ENCODE results near the gene ECT2L.

The ECT2L gene

GRCh38 chr6:138849791-138850190 lies 53.9 kb downstream of the ECT2L start:
- no peak for DNase-seq (ENCODE audit: low read depth)
- H3K4me3 ChIP-seq (ENCODE audit: low read depth, low read length), result no peak overlapping the region

GRCh38 chr6:138856654-138857053 lies 60.8 kb downstream of the ECT2L start:
- DNase-seq (ENCODE audit: low read depth), result no peak
- H3K4me3 ChIP-seq (ENCODE audit: low read depth, low read length), result no peak overlapping the region

- no peak for DNase-seq (ENCODE audit: low read depth)
- H3K4me3 ChIP-seq (ENCODE audit: low read depth, low read length), result no peak overlapping the region
Measured at GRCh38 chr6:138857775-138858174, 61.9 kb downstream of the ECT2L start.

GRCh38 chr6:138862456-138862855 lies 66.6 kb downstream of the ECT2L start:
- no peak overlapping the region for H3K4me3 ChIP-seq (ENCODE audit: low read depth, low read length)
- DNase-seq (ENCODE audit: low read depth), result no peak

GRCh38 chr6:138863321-138863720 lies 67.4 kb downstream of the ECT2L start:
- DNase-seq (ENCODE audit: low read depth), result no peak
- H3K4me3 ChIP-seq (ENCODE audit: low read depth, low read length), result no peak overlapping the region

- no peak overlapping the region for H3K4me3 ChIP-seq (ENCODE audit: low read depth, low read length)
- DNase-seq (ENCODE audit: low read depth), result no peak
Measured at GRCh38 chr6:138864343-138864890, 68.5 kb downstream of the ECT2L start.

- no peak overlapping the region for H3K4me3 ChIP-seq (ENCODE audit: low read depth, low read length)
- no peak for DNase-seq (ENCODE audit: low read depth)
Measured at GRCh38 chr6:138865480-138866109, 69.7 kb downstream of the ECT2L start.

- DNase-seq (ENCODE audit: low read depth), result no peak
- no peak overlapping the region for H3K4me3 ChIP-seq (ENCODE audit: low read depth, low read length)
Measured at GRCh38 chr6:138868181-138868580, 72.3 kb downstream of the ECT2L start.

- no peak overlapping the region for H3K4me3 ChIP-seq (ENCODE audit: low read depth, low read length)
- peak; percentile 16 for DNase-seq (ENCODE audit: low read depth)
Measured at GRCh38 chr6:138869398-138869797, 73.5 kb downstream of the ECT2L start.

- no peak overlapping the region for H3K4me3 ChIP-seq (ENCODE audit: low read depth, low read length)
- no peak for DNase-seq (ENCODE audit: low read depth)
Measured at GRCh38 chr6:138873191-138873590, 77.3 kb downstream of the ECT2L start.

GRCh38 chr6:138882369-138883017 lies 86.6 kb downstream of the ECT2L start:
- no peak overlapping the region for H3K4me3 ChIP-seq (ENCODE audit: low read depth, low read length)
- DNase-seq (ENCODE audit: low read depth), result no peak

- no peak for DNase-seq (ENCODE audit: low read depth)
- no peak overlapping the region for H3K4me3 ChIP-seq (ENCODE audit: low read depth, low read length)
Measured at GRCh38 chr6:138885156-138885819, 89.4 kb downstream of the ECT2L start.

- H3K4me3 ChIP-seq (ENCODE audit: low read depth, low read length), result no peak overlapping the region
- DNase-seq (ENCODE audit: low read depth), result no peak
Measured at GRCh38 chr6:138891255-138891986, 95.5 kb downstream of the ECT2L start.

GRCh38 chr6:138896104-138896756 lies 100.3 kb downstream of the ECT2L start:
- H3K4me3 ChIP-seq (ENCODE audit: low read depth, low read length), result no peak overlapping the region
- DNase-seq (ENCODE audit: low read depth), result no peak

- no peak overlapping the region for H3K4me3 ChIP-seq (ENCODE audit: low read depth, low read length)
- DNase-seq (ENCODE audit: low read depth), result no peak
Measured at GRCh38 chr6:138897031-138897430, 101.1 kb downstream of the ECT2L start.

- H3K4me3 ChIP-seq (ENCODE audit: low read depth, low read length), result no peak overlapping the region
- no peak for DNase-seq (ENCODE audit: low read depth)
Measured at GRCh38 chr6:138907167-138907566, 111.3 kb downstream of the ECT2L start.

GRCh38 chr6:138909511-138909910 lies 113.6 kb downstream of the ECT2L start:
- DNase-seq (ENCODE audit: low read depth), result no peak
- no peak overlapping the region for H3K4me3 ChIP-seq (ENCODE audit: low read depth, low read length)

- DNase-seq (ENCODE audit: low read depth), result no peak
- H3K4me3 ChIP-seq (ENCODE audit: low read depth, low read length), result no peak overlapping the region
Measured at GRCh38 chr6:138909975-138910374, 114.1 kb downstream of the ECT2L start.

- DNase-seq (ENCODE audit: low read depth), result no peak
- no peak overlapping the region for H3K4me3 ChIP-seq (ENCODE audit: low read depth, low read length)
Measured at GRCh38 chr6:138912308-138912707, 116.4 kb downstream of the ECT2L start.

Measured in skeletal muscle cell (primary cell).